NCI-H1930 (cell line): Measurements from ENCODE around the gene RAD23B.

Source experiments
- DNase-seq, 2 experiments: peaks; one replicate each; lab custom pipeline; 2025; lab: John Stamatoyannopoulos, UW

Gene RAD23B

GRCh38 chr9:107378006-107378405, 94.9 kb downstream of the RAD23B start:
- no peak for DNase-seq
